GM21390 (cell line): ENCODE measurements around the gene NTN1.
"Not testable (repeated sequence)": the region's sequence is repeated elsewhere in the genome, so short reads cannot be mapped to it uniquely, and the experiment has no call there.

Experiments
- ATAC-seq: cut with Tn5 transposase; IDR thresholded peaks from one replicate; pipeline ENCODE4 v1.9.1; 2021; ENCODE audit not compliant: unreplicated experiment

The NTN1 gene

GRCh38 chr17:9021158-9021991 lies at the start of gene NTN1:
NTN1 (plus strand) TSS chr17:9021510; CDS start chr17:9022374, 864 bp downstream.
- ATAC-seq, result peak; percentile 65

- ATAC-seq, result no peak
Measured at GRCh38 chr17:8975091-8975725, 46.1 kb upstream of the NTN1 start.

DNA sequence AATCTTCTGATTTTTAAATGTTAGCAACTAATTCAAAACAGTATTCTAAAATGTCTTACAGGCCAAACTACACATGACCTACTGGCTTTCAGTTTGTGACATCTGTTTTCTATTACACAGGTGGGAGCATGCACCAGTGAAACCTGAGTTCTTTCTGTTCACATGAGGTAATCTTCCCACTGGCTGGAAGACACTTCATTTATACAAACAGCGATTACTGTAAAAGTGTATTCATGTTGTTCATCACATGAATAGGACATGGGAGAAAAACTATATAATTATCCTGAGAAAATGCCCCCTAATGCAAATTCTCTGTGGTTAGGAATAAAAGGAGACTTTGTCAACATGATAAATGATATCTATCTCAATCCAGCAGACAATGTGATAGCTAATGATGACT lies 44.7 kb upstream of the NTN1 start:
- ATAC-seq, result no peak

DNA sequence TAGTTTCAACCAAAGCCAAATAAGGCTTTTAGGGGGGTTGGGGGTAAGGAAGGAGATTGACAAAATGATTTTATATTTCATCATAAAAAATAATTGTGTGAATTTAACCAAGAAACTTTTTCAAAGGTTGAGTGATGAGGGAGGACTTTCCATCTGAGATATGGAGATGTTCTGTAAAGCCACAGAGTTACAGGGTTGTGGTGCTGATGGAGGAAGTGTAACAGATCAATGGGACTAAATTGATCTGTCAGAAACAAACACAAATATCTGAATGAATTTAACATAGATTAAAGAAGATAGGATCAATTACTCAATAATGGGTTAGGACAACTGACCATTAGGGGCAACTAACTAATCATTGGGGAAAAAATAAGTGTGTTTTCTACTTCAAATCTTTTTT lies 41.6 kb upstream of the NTN1 start:
- ATAC-seq, result no peak

DNA sequence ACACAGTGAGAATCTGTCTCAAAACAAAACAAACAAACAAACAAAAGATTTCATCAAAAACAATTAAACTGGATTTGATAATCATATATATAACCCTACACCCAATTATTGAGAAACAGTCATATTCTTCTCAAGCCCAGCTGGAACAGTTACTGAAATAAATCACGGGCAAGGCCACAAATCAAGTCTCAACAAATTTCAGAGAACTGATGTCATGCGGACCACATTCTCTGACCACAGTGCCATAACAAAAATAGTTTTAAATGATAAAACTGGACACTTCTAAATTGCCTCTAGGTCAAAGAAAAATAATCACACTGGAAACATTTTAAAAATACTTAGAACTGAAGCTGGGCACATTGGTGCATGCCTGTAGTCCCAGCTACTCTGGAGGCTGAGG lies 39.9 kb upstream of the NTN1 start:
- no peak for ATAC-seq

GRCh38 chr17:8984225-8984624 lies 37.1 kb upstream of the NTN1 start:
- ATAC-seq, result not testable (repeated sequence)

- no peak for ATAC-seq
Measured at GRCh38 chr17:8985054-8985701, 36.1 kb upstream of the NTN1 start.

GRCh38 chr17:8986295-8986694 lies 35.0 kb upstream of the NTN1 start:
- no peak for ATAC-seq

- ATAC-seq, result not testable (repeated sequence)
Measured at GRCh38 chr17:8988263-8988935, 32.9 kb upstream of the NTN1 start.

GRCh38 chr17:8991514-8992285 lies 29.6 kb upstream of the NTN1 start:
- no peak for ATAC-seq

GRCh38 chr17:8994319-8994718 lies 27.0 kb upstream of the NTN1 start:
- no peak for ATAC-seq

DNA sequence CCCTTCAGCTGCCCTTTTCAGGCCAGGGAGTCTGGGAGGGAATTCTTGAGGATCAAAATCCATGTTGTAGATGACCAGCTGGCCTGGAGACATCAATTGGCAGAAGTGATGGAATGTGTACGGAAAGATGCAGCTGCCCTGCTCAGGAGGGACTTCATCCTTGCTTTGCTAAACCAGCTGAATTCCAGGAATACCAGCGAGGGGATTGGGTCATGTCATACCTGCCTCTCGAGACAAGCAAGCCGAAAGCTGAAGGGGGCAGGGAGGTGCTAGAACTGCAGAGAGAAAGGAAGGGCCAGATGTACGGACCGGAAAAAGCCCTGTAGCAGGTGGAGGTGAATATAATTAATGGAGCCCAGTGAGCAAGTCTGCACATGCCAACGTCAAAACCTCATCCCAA lies 25.6 kb upstream of the NTN1 start:
- no peak for ATAC-seq

DNA sequence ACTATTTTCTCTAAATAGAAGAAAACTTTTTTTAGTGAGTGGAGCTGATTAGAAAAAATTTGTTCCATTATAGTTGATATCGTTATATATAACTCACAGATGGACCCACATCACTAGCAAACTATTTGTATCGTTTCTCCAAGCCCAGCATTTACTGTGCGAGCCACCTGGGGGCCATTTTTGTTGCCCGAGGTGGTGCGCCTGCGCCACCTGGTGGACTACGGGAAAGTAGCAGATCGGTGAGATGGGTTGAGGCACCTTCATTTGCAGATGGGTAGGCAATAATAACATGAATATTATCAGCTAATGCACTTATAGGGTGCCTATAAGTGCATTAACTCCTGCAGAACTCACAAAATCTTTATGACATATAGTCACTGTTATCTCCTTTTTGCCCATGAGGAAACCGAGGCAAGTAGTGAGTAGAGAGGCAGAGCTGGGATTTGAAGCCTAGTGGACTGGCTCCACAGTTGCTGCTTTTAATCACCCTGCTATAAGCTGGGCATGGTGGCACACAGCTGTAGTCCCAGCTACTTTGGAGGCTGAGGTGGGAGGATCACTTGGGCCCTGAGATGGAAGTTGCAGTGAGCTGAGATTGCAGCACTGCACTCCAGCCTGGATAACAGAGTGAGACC lies 23.2 kb upstream of the NTN1 start:
- ATAC-seq, result no peak

DNA sequence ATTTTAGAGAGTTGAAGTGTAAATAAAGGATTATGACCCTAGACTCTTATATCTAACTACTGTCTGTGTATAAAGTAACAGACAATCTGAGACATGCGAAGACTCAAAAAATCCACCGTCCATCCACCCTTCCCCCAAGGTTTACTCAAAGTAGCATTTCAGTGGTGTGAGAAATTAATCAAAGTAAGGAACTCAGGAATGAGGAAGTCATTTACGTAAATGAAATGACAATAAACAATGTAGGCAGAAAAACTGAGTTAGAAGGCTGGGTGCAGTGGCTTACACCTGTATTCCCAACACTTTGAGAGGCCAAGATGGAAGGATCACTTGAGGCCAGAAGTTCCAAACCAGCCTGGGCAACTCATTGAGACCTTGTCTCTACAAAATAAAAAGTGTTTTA lies 19.8 kb upstream of the NTN1 start:
- ATAC-seq, result no peak

GRCh38 chr17:9002227-9002605 lies 19.1 kb upstream of the NTN1 start:
- no peak for ATAC-seq

- ATAC-seq, result no peak
Measured at GRCh38 chr17:9002606-9003354, 18.5 kb upstream of the NTN1 start.

DNA sequence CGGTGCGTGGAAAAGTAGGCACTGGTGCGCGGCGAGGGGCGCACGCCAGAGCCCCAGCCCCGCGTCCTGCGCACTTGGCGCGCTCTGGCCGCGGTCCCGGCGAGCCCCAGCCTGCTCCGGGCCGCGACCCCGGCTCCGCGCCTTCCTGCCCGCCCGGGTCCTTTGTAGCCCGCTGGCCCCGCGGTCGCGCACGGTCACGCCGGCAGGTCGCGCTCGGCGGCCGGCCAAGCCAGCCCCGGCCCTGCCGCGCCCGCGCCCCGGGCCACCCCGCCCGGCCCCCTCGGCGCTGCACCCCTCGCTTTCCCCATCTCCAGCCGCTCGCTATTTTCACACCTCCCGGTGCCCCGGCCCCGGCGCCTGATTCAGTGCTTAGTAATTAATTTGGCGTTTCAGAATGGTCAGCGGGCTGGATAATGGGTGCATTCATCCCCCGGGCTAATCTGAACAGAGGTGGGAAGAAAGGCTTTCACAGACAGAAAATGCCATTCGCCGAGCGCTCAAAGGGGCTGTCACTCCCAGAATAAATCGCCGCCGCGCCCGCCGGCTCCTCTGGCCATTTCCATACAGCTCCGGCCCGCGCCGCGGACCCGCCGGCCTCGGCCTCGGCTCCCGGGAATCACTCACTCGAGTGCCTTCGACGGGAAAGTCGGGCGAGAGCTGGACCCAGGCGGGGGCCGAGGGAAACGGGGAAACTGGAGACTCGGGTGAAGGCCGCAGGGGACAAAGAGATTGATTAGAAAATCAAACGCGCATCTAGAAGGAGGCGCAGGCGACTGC lies 17.8 kb upstream of the NTN1 start:
- ATAC-seq, result no peak

- no peak for ATAC-seq
Measured at GRCh38 chr17:9004132-9004960, 17.0 kb upstream of the NTN1 start.
